CD4-positive, alpha-beta T cell treated with Interferon alpha-2 for 1 hour (primary cell): Measurements from ENCODE around the gene XAGE2.
"Not testable (repeated sequence)": the region's sequence is repeated elsewhere in the genome, so short reads cannot be mapped to it uniquely, and the experiment has no call there.

ENCODE experiments used
- DNase-seq, 2 donors: peaks; one replicate each; pipeline ENCODE4 v3.0.0-alpha.2; 2020 to 2022

Gene XAGE2, protein sequence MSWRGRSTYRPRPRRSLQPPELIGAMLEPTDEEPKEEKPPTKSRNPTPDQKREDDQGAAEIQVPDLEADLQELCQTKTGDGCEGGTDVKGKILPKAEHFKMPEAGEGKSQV

DNA sequence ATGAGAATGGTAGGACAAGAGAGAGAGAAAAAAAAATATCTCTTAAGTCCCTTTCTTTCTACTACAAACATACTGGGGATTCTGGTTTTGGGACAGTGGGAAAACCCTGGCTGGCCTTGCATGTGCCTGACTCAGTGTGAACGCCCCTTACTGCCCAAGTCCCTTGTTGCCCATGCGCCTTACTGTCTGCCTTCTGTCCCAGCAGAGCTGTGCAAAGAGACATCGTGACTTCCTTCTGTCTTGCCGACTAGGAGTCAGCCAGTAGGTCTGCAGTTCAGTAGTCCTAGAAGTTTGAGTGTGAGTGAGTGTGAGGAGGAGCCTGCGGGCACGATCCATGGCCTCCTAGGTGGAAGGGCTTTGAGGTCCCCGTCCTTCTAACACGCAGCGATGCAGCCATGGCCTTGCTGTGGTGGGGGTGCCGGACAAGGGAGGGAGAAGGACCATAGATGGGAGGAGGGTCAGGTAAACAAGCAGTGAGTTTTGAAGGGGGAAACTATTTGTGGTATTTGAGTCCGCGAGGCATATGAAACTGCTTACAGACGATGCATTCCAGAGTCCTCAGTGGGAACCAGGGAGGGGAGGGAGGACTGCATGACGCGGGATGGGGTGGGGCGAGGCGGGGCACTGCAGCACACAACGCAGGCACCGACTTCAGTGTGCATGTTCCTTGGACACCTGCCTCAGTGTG is at the start of gene XAGE2:
XAGE2 (plus strand) TSS at position 654 of the 688 bp plus-strand sequence. CDS start 994 bp downstream, outside the sequence.
- no peak for DNase-seq

DNA sequence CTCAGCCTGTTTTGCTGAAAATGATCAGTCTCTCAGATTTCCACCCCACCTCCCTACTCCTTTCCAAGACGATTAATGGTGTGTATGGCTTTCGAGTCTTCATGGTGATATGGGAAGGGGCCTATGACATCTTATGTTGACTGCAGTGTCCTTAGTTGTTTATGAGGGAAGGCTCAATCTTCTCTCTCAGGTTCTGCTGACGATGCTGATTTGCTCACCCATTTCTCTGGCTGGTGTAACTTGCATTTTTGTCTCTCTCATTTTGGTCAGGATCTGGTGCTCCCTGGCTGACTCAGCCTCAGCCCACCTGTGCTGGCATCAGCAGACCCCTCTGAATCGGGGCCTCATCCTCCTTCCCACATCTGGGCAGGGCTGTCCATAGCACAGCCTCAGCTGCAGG is 31.4 kb upstream of the XAGE2 start:
- no peak for DNase-seq

DNA sequence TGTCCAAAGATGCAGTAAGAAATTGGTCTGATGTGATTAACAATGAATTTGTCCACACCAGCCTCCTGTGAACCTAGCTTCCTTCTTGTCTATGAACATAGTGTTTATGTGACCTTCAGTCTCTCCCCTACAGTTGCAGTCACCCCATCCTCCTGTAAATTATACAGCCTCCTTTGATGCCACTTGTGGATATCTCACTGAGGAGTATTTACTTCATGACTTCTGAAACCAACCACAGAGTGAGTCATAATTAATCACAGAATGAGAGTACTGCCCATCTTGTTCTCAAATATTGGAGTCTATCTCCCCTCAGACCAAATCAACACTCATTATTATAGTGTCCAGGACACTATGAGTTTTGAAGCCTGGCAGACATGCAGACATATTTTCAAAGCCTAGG is 27.3 kb upstream of the XAGE2 start:
- no peak for DNase-seq

DNA sequence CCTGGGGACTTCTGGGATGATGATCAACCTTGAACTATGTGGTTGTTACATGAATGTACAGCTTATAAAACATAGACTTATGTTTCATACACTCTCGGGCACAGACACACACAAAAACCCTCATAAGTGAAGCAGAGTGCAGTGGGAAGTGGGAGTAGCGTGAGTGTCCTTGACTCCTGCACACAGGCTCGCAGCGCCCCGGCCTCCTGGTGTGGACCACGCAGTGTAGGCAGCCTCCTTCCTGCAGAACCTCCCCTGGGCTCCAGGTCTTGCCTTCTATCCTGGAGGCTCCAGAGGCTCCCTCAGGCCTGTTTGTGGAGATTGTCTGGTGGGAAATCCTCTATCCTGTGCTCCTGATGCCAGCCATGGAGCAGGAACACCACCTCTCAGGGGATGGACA is 25.7 kb upstream of the XAGE2 start:
- DNase-seq, result not testable (repeated sequence)

DNA sequence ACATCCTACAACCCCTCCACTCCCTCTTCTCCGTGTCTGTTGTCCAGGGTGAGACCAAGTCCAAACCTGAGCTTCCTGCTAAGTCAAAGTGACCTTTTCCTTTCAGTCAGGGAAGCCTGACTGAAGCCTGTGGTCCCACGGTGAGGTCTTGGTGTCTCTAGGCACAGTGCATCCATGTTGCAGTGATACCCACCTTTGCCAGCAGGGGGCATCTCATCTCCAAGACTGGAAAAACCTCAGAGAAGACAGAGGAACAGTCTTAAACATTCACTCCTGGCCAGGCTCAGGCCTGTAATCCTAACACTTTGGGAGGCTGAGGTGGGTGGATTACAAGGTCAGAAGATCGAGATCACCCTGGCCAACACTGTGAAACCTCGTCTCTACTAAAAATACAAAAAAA is 23.4 kb upstream of the XAGE2 start:
- peak in 1 of 2 donors; percentile 35 for DNase-seq

DNA sequence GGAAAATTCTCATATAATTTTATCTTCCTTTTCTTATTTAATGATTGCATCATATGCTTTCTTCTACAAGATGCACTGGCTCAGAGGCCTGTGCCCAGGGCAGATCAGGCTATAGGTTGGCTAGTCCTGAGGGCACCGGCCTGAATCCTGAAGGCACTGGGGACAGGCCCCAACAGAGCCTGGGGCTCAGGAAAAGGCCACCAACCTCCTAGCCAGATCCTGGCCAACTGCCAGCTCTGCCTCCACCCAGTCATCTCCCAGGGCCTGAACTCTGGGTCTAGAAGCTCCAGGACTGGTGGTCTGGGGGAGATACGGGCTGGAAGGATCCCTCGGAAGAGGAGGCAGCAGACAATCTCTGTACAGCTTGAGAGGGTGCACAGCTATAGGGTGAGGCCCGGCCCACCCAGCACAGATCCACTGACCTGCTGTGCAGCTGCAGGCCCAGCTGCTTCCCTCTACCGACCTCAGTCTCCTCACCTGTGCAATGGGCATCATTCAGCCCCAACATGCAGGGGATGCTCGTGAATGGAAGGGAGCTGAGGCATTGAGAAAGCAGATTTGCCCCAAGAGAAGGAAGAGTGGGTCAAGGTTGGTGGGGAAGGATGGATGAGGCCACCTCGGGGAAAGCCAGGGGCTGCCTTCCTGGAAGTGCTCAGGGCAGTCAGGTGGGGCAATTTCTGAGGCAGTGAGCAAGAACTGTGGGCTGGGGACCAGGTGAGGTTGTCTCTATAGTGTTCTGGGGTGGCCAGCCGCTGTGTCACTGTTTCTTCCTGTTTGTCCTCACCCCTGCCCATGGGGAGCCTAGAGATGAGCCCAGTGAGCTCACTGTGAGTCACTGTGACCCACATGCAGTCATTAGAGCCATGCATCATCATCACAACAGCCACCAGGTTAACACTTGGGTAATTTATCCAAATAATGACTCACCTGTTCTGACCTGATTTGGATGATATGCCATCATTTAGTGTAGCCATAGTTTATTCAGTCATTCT is 22.4 kb upstream of the XAGE2 start:
- no peak for DNase-seq

DNA sequence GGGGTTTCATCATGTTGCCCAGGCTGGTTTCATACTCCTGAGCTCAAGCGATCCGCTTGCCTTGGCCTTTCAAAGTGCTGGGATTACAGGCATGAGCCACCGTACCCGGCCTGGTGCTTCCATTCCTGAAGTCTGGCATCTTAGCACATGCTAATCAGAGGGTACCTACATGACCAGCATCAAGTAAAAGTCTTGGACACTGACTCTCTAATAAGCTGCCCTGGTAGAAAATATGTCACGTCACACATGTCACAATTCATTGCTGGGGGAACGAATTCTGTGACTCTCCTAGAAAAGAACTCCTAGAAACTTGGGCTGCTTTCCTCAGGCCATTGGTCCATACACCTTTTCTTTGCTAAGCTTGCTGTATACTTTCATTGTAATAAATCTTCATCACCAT is 19.1 kb upstream of the XAGE2 start:
- no peak for DNase-seq

DNA sequence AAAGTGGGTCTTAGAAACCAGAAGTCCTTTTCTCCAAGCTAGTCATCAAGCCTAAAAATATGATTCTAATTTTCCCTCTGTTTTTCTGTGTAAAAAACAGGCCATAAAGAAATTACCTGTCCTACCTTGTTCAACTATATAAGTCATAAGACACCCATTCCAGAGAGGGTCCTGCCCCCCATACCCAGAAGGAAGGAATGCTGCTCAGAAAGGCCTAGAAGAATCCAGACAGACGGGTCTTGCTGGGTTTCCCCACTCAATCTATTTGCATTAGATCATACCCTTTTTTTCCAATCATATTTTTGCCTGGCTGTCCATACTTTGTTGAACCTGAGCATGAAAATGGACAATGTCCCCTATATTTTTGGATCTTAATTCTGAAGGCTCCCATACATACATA is 16.3 kb upstream of the XAGE2 start:
- no peak for DNase-seq

DNA sequence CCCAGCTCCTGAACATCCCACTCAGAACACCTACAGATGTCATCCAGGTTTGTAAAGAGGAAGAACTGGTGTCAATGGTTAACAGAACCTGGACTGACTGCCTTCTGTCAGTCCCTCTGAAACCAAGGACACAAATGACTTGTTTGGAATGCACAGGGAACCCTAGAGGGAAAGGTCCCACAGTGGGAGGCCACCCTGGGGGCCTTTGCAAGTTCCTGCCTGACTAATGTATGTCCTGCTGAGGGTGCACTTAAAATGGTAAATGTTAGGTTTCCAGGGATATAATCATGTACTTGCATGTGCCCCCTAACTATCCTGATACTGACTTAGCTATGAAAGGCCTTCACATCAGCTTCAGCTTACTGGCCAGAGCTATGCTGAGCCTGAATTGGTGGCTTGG is 15.0 kb upstream of the XAGE2 start:
- no peak for DNase-seq

DNA sequence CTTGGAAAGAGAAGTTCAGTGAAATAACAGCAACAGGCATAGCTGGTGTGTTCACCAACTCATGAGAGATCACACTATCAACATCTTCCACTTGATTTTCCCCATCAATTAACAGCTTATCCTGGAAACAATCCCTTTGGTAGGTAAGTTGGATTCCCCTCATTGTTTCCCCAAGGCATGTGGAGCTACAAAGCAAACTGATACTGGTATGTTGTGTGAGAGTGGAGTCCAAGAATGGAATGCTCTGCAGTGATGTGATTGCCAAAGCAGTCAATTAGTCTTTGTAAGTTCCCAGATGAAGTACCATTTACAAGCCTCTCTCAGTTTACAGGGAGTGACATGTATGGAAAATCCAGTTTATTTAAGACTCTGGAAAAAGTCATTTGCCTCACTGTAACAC is 13.7 kb upstream of the XAGE2 start:
- DNase-seq, result no peak

DNA sequence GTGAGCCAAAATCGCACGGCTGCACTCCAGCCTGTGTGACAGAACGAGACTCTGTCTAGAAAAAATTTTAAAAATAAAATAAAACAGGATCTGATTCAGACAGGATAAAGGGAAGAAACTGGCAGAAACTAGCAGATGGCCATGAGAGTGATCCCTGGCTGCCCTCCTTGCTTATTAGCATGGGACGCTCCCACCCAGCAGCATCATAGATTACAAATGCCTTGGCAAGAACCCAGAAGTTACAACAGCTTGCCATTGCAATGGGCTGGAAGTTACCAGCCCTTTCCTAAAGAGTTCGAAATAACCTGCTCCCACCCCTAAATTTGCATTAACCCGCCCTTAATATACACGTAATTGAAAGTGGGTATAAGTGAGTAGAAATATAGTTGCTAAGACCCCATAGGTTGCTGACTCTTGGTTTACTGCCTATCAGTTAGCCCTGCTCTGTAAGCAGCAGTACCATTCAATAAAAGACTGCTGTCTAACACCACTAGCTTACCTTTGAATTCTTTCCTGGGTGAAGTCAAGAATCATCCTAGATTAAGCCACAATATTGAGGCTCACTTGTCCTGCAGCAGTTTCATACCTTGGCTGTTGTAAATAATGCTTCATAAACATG is 9.1 kb upstream of the XAGE2 start:
- DNase-seq, result no peak

DNA sequence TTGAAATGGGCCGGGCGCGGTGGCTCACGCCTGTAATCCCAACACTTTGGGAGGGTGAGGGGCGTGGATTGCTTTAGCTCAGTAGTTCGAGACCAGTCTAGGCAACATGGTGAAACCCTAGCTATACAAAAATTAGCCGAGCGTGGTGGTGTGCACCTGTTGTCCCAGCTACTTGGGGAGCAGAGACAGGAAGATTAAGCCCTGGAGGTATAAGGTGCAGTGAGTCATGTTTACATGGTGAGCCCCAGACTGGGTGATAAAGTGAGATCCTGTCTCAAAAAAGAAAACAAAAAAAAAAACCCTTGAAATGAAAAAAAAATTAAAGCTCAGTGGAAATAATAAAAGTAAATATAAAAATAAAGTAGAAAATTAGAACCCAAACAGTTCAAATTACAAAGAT is 6.9 kb upstream of the XAGE2 start:
- no peak for DNase-seq

DNA sequence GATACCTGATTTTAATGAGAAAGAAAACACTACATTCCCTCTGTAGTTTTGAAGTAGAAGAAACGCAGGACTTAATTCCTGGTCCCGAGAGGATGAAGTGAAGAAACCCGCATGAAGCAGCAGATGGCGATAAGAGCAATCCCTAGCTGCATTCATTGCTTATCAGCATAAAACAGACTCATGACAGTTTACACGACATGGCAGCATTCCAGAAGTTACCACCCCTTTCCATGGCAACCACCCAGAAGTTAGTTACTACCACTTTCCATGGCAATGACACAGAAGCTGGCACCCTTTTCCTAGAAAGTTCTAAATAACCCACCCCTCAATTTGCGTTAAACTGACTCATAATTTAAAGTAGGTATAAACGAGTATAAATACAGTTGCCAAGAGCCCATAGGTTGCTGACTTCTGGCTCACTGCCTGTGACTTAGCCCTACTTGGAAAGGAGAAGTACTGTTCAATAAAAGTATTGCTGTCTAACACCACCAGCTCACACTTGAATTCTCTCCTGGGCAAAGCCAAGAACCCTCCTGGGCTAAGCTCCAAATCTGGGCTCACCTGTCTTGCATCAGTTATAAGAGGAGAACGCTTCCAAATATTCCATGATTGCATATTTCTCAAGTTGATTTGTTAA is 5.5 kb upstream of the XAGE2 start:
- DNase-seq, result no peak

DNA sequence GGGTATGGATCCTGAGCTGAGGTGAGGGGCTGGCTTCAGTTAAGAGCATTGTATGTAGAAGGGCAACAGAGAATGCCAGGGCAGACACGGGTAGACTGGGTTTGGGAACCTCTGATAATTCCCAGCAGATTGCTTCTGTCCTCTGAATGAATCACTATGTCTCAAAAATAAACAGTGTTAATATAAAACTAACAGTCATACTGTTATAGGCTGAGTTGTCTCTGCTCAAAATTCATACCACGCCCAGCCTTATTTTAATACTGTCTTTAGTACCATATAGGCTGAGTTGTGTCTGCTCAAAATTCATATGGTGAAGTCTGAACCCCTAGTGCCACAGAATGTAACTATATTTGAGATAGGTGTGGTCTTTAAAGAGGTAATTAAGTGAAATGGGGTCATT is 10.0 kb downstream of the XAGE2 start:
- no peak for DNase-seq

DNA sequence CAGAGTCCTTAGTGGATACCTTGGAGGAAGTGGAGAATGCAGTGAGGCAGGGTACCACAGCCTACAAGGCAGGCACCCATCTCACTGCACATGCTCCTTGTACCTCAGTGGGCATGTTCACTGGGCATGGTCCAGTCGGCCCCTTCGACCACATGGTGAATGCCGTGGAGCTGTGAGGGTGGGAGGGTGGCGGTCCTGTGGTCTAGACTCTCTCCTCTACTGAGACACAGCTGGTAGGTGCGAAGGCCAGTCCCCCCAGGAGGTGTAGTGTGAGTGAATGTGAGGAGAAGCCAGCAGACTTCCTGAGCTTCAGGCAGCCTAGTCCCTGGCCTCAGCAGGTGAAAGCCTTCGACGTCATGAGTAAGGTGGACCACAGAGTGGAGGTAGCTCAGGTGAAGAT is 12.2 kb downstream of the XAGE2 start:
- no peak for DNase-seq

DNA sequence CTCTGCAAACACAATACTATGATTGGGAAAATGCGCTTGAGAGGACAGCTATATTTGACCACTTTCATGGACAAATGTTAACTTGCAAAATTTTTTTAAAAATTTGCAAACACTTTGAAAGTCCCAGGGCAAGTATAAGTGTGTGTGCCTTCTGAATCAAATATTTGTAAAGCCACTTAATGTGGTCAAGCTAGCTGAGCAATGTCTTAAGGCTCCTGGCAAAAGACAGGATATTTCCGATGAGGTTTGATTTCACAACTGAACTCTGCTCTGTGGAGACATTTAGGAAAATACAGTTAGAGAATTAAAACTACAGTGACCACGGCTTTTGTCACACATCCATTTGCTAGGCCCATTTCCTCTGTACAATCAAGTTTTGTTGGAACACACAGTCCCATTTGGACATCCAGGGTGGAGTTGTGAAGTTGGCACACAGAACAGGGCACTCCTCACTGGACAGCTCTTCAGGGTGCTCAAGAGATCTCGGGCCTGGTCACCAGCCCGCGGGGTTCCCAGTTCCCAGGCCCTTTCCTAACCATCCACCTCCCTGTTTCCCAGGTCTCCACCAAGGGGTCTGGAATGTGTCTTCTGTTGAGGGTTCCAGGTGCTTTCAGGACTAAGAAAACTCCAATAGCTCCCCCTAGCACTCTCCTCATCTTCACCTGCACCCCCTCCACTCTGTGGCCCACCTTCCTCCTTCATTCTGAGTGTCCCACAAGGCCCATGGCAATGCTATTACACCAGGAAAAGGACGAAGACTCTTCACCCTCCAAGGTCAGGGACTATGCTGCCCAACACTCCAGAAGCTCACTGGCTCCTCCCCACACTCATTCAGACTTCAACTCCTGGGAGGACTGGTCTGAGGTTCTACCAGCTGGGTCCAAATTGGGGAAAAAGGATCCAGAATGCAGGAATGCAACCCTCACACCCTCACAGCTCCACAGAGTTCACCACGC is 41.9 kb downstream of the XAGE2 start:
- no peak for DNase-seq

DNA sequence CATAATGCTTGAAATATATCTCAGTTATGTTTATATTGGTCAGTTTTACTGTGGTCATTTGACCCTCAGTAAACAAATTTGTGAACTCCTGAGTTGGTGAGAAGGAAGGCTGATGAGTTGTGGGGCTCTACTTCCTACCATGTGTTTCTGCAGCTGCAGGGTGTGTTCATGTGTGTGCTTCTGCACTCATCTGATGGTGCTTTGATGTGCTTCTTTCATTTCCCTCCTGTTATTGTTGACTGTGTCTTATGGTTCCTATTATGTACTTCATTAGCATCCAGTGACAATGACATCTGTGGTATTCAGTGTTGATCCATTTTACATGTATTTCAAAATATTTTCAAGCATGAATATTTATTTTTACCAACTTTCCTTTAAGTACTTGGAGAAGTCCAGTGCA is 46.5 kb downstream of the XAGE2 start:
- DNase-seq, result no peak

DNA sequence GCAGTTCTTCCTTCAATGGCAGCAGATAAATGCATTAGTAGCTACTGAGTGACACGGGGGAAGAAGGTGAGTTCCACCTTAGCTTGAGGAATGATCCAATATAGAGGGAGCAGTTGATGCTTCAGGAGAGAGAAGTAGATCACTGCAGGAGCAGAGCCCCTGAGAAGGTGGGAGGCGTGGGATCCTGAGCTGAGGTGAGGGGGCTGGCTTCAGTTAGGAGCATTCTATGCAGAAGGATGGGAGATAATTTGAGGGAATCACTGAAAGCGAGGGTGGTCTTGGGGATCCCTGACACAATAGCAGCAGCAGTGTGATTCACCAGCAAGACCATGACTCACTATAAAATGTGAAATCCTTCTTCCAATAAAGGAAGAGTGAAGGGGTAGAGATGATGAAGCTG is 48.0 kb downstream of the XAGE2 start:
- no peak for DNase-seq

DNA sequence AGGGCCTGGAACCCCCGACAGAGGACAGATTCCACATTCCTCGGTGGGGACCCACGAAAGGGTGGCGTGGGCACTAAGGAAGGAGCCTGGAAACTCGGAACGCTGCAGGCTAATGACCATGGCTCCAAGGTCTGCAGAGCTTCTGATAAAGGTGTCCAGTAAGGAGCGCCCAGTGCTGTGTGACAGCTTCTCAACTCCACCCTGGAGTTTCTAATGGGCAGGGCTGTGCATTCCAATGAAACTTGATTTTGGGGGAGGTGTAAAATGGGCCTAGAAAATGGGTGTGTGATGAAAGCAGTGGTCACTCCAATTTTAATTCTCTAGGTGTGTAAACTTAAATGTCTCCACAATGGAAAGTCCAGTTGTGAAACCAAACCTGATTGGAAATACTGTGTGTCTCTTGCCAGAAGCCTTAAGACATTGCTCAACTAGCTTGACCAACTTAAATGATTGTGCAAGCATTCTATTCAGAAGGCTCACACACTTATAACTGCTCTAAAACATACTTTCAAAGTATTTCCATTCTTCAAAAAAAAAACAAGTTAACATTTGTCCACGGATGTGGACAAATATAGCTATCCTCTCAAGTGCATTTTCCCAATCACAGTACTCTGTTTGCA is 52.1 kb downstream of the XAGE2 start:
- DNase-seq, result no peak

DNA sequence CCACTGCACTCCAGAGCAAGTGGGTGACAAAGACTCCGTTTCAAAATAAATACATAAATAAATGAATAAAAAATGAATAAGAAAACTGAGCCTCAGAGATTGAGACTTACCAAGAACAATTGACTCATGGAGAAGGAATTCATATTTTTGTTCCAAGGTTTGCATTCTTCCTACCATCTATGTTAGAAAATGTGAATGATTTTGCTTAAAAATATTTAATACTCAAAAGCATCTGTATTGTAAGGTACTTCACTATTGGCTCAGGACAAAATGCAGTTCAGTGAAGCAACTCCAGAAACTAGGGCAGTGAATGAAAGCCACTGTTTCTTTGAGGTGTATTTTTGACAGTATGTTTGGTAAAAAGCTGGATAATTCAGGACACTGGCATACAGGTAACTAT is 54.1 kb downstream of the XAGE2 start:
- no peak for DNase-seq

DNA sequence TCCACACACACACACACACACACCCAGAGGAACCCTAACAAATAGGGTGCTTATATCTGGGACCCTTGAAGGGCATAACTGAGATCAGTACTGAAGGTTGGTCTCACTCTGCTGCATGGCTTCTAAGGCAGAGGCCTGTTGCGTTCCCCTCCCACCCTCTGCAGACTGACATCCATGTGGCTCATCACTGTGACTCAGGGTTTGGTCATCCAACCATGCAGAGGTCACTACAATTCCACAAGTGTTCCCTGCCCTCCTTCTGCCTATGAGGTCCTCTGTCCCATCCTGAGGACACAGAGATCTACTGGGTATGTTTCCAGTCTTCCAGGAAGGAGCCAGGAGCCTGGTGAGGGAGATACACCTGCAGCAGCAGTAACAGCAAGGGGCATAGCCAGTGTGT is 55.8 kb downstream of the XAGE2 start:
- no peak for DNase-seq
